Choroid plexus epithelial cell (primary cell): ENCODE data around the gene SSTR3.

Experiments
- DNase-seq: peaks from one replicate; pipeline ENCODE4 v3.0.0-alpha.2; 2010; ENCODE audit warnings: low read depth
- H3K4me3 ChIP-seq: 2 replicates; pipeline ENCODE4 v1.5.1; 2011; ENCODE audit warnings: low read depth, mild to moderate bottlenecking, control low read depth, low read length, moderate library complexity
- TF ChIP-seq, protein P1 (sequence below): conservative IDR thresholded peaks from 2 replicates; pipeline ENCODE4 v1.5.1; 2011; ENCODE audit warnings: low read depth, mild to moderate bottlenecking, control low read depth, inconsistent platforms, low read length, moderate library complexity

The SSTR3 gene

DNA sequence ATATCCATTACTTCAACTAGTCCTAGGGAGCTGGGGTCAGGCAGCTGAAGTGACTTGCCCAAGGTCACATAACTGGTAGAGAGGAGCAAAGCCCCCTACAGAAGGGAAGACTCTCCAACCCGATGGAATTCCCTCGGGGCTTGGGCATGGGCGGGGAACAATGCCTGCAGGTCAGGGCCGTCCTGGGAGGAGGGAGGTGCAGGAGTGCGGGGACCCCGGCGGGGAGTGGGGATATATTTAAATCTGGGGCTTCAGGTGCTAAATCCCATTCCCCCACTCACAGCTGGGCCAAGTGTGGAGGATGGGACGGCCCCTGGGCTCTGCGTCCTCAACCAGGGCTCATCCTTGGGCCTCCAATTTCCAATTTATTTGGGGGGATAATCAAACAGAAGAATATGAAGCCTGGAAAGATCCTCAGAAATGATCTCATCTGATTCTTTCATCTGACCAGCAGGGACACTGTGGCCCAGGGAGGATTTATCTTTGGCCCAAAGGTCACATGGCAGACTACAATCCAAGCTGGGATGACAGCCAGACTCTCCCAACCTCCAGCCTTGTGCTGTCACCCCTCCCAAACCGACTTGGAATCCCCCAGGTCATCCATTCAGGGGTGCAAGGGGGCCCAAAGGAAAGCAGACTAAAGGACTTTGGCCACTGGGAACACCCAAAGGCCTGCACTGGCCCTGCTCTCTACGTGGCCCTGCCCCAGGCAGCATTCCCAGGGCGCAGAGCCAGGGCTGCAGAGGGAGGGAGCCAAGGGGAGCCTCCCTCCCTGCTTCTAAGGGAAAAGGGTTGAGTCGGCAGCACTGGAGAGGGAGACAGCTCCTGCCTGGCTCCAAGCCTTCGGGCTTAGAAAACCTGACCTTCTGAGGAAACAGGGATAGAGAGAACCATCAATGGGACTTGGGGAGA lies 15.5 kb downstream of the SSTR3 start:
- TF ChIP-seq, protein P1, sequence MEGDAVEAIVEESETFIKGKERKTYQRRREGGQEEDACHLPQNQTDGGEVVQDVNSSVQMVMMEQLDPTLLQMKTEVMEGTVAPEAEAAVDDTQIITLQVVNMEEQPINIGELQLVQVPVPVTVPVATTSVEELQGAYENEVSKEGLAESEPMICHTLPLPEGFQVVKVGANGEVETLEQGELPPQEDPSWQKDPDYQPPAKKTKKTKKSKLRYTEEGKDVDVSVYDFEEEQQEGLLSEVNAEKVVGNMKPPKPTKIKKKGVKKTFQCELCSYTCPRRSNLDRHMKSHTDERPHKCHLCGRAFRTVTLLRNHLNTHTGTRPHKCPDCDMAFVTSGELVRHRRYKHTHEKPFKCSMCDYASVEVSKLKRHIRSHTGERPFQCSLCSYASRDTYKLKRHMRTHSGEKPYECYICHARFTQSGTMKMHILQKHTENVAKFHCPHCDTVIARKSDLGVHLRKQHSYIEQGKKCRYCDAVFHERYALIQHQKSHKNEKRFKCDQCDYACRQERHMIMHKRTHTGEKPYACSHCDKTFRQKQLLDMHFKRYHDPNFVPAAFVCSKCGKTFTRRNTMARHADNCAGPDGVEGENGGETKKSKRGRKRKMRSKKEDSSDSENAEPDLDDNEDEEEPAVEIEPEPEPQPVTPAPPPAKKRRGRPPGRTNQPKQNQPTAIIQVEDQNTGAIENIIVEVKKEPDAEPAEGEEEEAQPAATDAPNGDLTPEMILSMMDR: peak; percentile 25
- DNase-seq: peak; percentile 77
- no peak overlapping the region for H3K4me3 ChIP-seq

DNA sequence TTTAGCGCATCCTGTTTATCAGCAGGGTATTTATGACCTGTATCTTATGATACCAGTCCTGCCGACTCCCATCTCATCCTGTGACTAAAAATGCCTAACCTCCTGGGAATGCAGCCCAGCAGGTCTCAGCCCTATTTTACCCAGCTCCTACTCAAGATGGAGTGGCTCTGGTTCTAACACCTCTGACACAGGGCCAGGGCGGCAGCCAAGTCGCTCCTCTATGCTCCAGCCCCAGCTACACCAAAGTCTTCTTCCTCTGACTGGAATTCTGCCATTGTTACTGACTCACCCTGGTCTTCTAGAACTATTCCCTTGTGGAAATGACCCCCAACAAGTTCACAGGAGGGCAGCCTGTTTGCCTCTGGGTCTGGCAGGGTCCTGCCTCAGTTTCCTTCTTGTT lies 16.4 kb downstream of the SSTR3 start:
- DNase-seq: no peak
- TF ChIP-seq, protein P1: no peak

DNA sequence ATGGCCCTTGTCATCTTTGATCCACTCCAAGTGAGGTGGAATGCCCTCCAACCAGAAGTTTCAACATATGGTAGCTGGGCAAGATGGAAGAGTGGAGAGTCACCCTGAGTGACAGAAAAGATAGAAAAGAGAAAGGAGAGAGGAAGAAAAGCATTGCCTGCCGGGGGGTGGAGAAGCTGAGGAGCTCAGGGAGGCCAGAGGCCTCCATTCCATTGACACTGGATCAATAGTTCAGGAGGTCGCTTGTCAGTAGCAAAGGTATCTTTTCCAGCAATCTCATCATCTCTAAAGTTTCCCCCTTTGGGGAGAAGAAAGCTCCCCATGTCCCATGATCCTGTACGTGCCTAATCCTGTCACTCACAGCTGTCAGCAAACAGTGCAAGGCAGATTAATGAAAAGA lies 17.5 kb downstream of the SSTR3 start:
- no peak for DNase-seq
- H3K4me3 ChIP-seq: no peak overlapping the region
- TF ChIP-seq, protein P1: no peak

More for the DNA sequence above, 16.4 kb downstream of the SSTR3 start:
- no peak overlapping the region for H3K4me3 ChIP-seq

DNA sequence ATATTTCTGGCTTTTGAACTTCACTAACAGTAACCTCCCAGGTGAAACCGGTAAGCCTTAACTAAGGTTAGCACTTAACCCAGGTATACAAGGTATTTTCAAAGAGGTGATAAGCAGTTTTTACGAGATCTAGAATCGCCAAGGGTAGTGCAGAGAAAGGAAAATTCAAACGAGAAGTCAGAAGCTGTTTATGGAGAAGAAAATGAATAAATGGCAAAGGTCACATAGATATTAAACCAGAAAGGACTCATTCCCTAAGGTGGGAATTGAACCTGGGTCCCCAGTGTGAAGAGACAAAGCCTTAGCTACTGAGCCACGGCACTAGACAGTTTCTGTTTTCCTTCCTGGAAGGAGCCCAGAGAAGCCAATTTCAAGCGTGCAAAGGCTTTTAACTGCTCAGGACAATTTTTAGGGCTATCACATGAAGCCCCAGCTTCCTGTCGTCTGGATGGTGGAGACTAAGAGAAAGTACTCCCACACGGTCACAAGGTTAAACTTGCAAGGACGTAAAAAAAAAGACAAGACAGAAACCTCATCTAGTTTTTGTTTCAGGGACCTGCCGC lies 18.6 kb downstream of the SSTR3 start:
- TF ChIP-seq, protein P1: no peak
- no peak overlapping the region for H3K4me3 ChIP-seq
- peak; percentile 58 for DNase-seq

DNA sequence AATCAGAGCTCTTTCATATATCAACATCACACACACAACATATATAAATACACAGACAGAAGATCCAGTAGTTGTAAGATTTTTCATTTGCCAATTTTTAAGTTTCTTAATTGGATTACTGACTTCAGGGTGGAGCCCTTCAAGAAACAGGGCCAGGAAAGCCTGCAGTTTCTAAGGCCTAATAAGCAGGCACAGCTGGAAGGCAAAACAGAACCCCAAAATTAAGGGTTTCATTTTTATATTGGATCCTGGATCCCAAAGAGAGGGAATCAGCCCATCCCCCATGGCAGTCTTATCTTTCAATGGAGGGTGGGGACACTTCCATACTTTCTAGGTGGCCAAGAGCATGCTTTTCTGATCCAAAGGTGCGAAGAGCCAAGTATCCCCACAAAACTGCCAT lies 19.5 kb downstream of the SSTR3 start:
- DNase-seq: no peak
- TF ChIP-seq, protein P1: no peak
- H3K4me3 ChIP-seq: no peak overlapping the region

DNA sequence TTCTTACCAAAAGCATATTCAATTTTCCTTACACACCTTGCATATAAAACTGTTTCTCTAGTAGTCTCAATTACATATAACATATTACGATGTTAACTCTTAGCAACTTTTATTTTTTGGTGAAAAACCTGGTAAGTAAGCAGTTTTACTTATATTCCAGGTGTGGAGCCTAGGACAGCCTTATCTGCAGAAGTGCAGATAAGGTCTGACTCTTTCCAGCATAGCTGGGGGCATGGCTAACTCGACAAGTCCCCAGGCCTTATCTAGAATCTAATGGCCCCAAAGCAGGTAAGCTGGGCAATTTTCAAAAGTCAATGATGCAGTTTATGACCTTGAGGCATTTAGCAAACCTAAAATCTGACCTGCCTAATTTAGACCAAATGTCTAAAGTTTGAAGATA lies 20.1 kb downstream of the SSTR3 start:
- no peak for DNase-seq
- no peak overlapping the region for H3K4me3 ChIP-seq
- TF ChIP-seq, protein P1: no peak

DNA sequence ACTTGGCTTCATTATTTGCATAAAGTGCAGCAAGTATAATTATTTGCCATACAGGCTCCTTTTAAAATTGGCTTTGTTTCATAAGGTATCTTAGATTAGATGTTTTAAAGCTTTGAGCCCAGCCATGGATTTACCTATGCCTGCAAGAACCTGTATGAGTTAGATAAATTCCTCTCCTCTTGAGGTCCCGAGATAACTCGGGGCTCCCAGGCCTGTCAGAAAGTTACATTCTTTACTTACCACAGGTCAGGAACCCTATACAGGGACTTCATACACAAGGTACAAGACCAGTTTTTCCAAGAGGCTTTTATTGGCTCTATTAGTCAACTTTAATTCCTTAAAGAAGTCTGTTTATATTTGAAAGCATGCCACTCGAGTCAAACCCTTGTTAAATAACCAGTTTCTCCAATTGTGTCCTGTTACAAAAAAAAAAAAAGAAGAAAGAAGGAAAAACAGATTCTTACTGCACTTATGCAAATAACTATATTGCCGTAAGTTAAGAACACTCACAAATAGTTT lies 22.0 kb downstream of the SSTR3 start:
- DNase-seq: no peak
- TF ChIP-seq, protein P1: no peak
- H3K4me3 ChIP-seq: no peak overlapping the region
